Peyer's patch (tissue), 4 donors: ENCODE data around the gene PPP2R3A.

Experiments used
- CTCF ChIP-seq, 6 experiments: fragments of 450-650 bp in 4 of 6; fragments of 200-600 bp in 2 of 6; sonication (generic) in 1 of 6; IDR thresholded peaks; one replicate each; pipeline ENCODE4 v1.5.1; 2017 to 2019; ENCODE audit warnings: antibody characterized with exemption in 6 of 6, mild to moderate bottlenecking in 3 of 6, moderate library complexity in 1 of 6
- POLR2A ChIP-seq, 2 donors: fragments of 450-650 bp; IDR thresholded peaks; one replicate each; pipeline ENCODE4 v1.5.1; 2017; ENCODE audit warnings: antibody characterized with exemption in 2 of 2, mild to moderate bottlenecking in 2 of 2, moderate library complexity in 2 of 2

- no peak for TF ChIP-seq CTCF (IDR thresholded peaks at IDR 0.05)
- TF ChIP-seq POLR2A (IDR thresholded peaks at IDR 0.05) = no peak
Observed at GRCh38 chr3:136192831-136193230, 227.3 kb downstream of the PPP2R3A start.
